ENCODE measurements around the gene GBE1.

Gene GBE1

GRCh38 chr3:81459733-81460132 lies 301.7 kb downstream of the GBE1 start:
- no peak for DNase-seq

GRCh38 chr3:81452418-81452817 lies 309.0 kb downstream of the GBE1 start:
- no peak for DNase-seq

DNA sequence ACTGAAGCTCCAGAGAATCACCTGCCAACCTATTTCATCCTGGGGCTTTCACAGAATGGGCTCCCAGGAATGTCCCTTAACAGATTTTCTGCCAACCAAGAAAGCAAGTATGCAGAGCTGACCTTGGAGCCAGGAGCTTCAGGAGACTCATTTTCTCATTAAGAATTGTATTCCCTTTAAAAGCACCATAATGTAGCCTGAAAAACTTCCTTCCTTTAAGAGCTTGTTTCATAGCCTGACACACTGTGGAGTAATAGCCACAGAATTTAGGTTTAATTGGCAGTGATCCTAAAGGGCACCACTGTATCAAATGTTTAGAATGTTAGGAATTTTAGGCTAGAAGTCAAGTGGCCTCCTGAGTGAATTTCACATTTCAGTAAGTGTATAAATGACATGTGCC lies 309.8 kb downstream of the GBE1 start:
- DNase-seq, result no peak

GRCh38 chr3:81451140-81451539 lies 310.3 kb downstream of the GBE1 start:
- DNase-seq, result no peak

DNA sequence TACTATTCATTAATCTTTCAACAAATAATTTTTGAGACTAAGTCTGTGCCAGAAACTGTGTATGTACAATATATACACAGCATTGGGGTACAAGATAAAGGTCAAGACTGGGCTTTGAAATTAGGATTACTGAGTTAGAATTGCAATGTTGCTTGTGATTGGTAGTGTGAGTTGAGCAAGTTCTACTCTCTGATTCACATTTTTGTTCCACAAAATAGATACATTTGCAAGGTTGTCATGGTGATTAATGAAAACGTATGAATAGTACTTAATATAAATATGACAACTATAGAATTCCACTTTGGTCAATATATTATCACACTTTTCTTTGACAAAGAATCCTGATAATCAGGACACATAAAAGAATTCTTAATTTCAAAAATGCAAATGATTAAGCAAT lies 314.6 kb downstream of the GBE1 start:
- no peak for DNase-seq

- no peak for DNase-seq
These were observed 315.7 kb downstream of the GBE1 start for GRCh38 chr3:81445712-81446111.

- no peak for DNase-seq
These were observed 316.5 kb downstream of the GBE1 start for GRCh38 chr3:81444817-81445460.

DNA sequence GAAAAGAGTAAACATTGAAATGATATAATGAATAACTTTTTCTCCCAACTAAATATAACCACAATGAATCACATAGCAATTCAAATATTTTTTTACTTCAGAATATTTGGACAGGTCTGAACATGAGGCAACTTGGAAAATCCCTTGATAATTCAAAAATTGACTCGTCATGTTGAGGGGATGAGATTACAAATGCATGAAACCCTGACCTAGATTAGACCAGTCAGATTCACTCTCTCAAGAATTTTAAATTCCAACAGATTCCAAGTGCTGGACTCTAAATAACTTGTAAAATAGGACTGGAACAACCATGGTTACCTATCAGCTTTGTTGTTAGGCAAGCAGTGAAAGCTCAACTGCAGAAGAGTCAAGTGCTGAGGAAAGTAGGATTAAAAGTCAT lies 317.5 kb downstream of the GBE1 start:
- no peak for DNase-seq

DNA sequence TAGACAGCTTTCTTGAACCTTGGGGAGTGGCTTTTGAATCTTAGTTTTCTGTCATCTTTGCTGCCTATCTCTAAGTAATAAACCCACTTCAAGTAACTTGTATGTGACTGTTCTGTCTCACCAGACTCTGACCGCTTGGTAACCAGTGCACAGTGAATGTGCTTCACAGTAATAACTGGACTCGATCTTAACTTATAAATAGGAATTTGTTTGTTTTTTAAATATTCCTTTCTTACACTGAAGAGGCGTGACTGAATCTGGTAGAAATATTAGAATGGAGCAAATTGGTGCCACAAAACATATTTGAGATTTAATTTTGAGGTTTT lies 318.0 kb downstream of the GBE1 start:
- DNase-seq, result no peak

- DNase-seq, result no peak
These were observed 318.5 kb downstream of the GBE1 start for GRCh38 chr3:81442758-81443456.

DNA sequence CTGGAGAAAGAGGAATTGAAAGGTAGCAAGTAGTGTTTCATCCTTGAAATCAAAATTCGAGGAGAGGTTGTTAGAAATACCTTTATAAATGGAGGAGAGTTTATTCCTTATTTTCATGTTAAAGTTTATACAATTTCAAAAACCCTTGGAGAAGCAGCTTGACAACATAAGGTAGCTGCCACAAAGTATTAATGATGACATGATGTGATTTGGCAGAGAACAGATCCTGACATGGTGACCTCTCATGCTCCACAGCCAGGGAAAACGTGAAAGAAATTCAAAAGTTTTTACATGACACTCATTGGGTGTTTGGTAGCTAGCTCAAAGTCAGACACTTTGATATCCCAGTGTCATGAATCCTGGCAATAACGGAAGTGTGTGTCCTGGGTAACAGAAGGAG lies 320.8 kb downstream of the GBE1 start:
- no peak for DNase-seq

All from SHP77 (cell line).